Ecto neural progenitor cell (in vitro differentiated cells): ENCODE measurements around the gene PITPNM3.
A peak's percentile ranks its signal among the peaks of the same experiment; 100 is the strongest.

Experiments
- DNase-seq: peaks from one replicate; pipeline ENCODE4 v3.0.0-alpha.2; 2018; ENCODE audit warnings: low spot score

The PITPNM3 gene

GRCh38 chr17:6462692-6463091 is 93.7 kb downstream of the PITPNM3 start:
- no peak for DNase-seq

GRCh38 chr17:6461792-6462524 is 94.4 kb downstream of the PITPNM3 start:
- DNase-seq: peak; percentile 74

- DNase-seq: peak; percentile 65
These were observed 95.1 kb downstream of the PITPNM3 start for GRCh38 chr17:6461246-6461645.

GRCh38 chr17:6460531-6461161 is 95.7 kb downstream of the PITPNM3 start:
- DNase-seq: no peak

GRCh38 chr17:6458460-6458950 is 97.8 kb downstream of the PITPNM3 start:
- DNase-seq: no peak

- no peak for DNase-seq
These were observed 98.5 kb downstream of the PITPNM3 start for GRCh38 chr17:6457688-6458459.

GRCh38 chr17:6456914-6457687 is 99.3 kb downstream of the PITPNM3 start:
- DNase-seq: no peak

GRCh38 chr17:6456321-6456720 is 100.0 kb downstream of the PITPNM3 start:
- no peak for DNase-seq

- DNase-seq: peak; percentile 81
These were observed 101.0 kb downstream of the PITPNM3 start for GRCh38 chr17:6455321-6455705.

GRCh38 chr17:6454495-6455320 is 101.6 kb downstream of the PITPNM3 start:
- no peak for DNase-seq

GRCh38 chr17:6453279-6454024 is 102.9 kb downstream of the PITPNM3 start:
- no peak for DNase-seq

GRCh38 chr17:6452471-6453266 is 103.7 kb downstream of the PITPNM3 start:
- no peak for DNase-seq

GRCh38 chr17:6450926-6451832 is 105.2 kb downstream of the PITPNM3 start:
- no peak for DNase-seq

- DNase-seq: no peak
These were observed 107.0 kb downstream of the PITPNM3 start for GRCh38 chr17:6449307-6449706.

GRCh38 chr17:6448473-6448872 is 107.9 kb downstream of the PITPNM3 start:
- DNase-seq: no peak

- no peak for DNase-seq
These were observed 109.7 kb downstream of the PITPNM3 start for GRCh38 chr17:6446516-6447100.

GRCh38 chr17:6444571-6445335 is 111.6 kb downstream of the PITPNM3 start:
- no peak for DNase-seq
